DMS53 treated with DMSO at 0.1 percent for 48 hours (cell line): ENCODE data around the gene ZNF771.
"Not testable (repeated sequence)": the region's sequence is repeated elsewhere in the genome, so short reads cannot be mapped to it uniquely, and the experiment has no call there.

Source experiments
- DNase-seq: peaks from one replicate; lab custom pipeline; 2025; ENCODE audit not compliant: unreplicated experiment; lab: John Stamatoyannopoulos, UW

The ZNF771 gene

DNA sequence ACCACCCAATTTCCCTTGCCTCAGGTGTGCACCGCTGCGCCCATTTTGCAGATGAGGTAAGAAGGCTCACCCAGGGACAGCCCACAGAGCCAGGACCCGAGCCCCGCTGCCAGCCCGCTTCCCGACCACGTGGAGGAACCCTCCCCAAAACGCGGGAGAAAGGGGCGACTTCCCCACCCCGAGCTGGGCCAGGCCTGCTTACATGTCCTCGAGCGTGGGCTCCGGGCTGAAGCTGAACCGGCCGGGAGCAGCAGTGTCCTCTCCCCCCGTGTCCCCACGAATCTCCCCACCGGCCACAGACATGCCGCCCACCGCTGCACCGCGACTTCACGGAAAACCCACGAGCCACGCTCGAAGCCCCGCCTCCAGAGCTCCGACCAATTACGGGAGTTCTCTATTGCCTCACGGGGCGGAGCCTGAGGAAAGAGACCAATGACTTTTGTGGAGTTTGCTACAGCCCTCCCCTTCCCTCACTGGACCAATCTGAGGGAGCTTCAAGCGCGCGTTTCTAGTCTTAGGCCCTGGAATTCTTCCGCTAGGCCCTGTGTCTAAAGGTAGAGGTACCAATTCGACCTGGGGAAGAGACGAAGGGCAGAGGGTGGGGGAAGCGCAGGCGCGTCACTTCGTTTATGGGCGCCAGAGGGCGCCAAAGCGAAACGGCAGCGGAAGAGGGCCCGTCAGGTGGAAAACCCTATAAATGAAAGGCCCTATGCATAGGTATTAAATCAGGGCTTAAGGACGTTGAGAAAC is 22.4 kb downstream of the ZNF771 start, which contains the start of gene DCTPP1:
Gene DCTPP1 (minus strand): TSS at position 353 of the 750 bp plus-strand sequence. CDS start 50 bp downstream, at position 303.
- peak; percentile 99 for DNase-seq

DNA sequence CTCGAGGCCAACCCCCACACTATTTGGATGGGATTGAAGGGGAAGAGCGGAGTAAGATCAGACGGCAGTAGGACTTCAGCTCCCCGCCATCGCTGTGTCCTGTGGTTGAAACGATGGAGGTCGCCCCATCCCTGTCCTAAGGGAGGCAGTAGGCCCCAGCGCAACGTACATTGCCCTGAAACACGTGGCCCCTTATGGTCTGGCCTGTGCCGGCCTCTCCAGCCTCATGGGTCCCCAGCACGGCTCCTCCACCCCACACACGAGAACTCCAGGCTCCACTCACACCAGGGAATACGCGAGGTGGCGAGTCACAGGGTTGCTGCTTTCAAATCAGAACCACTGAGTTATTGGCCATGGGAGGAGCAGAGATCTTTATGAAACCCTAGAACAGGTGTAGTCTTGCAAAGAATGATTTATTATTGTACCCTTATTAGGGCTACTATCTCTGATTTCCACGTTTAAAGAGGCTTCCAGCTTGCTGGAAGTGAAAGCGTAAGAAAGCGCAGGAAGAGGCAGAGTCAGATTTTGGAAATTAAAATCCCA is 23.1 kb downstream of the ZNF771 start:
- DNase-seq = no peak

DNA sequence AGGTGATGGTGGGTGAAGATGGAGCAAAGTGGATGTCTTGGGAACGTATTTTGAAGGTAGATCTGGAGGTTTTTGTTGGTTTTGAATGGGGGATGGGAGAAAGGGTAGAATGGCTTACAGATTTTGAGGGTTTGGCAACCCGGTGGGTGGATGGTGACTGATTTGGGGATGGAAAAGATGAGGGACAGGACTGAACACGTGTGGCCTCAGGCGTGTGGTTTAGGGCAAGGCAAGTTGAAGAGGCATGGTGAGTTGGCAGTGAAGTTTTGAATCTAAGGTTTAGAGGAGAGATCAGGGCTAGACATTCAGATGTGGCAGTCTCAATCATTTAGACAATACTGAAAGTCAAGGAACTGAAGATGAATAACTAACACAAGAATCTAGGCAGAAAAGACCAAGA is 27.4 kb downstream of the ZNF771 start:
- no peak for DNase-seq

DNA sequence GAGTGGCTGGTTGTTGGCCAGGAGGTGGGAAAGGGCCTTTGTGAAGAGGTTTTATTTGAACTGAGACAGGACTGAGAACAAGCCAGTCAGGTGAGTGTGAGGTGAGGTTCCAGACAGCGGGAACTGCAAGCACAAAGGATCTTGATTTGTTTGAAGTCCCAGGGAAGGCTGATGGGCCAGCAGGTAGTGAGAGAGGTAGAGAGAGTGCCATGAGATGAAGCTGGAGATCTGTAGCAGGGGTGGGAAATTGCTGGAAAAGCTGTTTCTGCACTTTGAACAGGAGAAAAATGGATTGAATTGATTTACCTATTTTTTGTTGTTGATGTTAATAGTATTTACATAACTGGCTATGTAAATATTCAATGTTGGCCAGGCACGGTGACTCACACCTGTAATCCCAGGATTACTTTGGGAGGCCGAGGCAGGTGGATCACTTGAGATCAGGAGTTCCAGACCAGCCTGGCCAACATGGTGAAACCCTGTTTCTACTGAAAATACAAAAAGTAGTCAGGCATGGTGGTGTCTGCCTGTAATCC is 30.2 kb downstream of the ZNF771 start:
- peak; percentile 98 for DNase-seq

DNA sequence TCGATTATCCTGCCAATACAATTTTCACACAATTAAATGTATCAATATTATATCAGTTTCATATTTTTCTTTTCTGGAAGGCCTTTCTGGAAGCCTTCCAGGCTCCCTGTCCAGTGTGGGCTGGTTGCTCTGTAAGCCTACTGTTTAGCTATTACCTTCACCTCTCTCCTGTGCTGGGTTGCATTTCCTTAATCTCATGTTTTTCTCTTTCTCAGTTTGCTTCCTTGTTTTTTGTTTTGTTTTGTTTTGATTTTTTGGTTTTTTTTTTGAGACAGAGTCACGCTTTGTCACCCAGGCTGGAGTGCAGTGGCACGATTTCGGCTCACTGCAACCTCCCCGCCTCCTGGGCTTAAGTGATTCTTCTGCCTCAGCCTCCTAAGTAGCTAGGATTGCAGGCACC is 31.4 kb downstream of the ZNF771 start:
- DNase-seq = no peak

DNA sequence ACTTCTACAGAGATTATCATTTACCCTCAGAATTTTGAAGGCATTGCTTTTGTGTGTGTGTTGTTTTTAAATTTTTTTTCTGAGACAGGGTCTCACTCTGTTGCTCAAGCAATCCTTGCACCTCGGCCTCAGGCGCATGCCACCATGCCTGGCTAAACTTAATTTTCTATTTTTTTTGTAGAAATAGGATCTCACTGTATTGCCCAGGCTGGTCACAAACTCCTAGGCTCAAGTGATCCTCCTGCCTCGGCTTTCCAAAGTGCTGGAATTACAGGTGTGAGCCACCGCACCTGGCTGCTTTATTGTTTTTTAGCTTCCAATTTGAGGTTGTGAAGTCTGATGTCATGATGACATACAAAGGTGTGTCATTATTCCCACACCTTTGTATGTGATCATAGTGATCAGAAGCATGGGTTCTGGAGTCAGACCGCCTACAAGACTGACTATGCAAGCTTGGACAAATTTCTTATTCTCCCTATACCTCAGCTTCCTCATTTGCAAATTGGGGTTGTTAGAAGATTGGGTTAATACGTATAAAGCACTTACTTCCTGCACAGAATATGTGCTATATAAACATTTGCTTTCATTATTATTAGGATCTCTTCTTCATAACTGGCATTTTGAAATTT is 32.4 kb downstream of the ZNF771 start:
- no peak for DNase-seq

DNA sequence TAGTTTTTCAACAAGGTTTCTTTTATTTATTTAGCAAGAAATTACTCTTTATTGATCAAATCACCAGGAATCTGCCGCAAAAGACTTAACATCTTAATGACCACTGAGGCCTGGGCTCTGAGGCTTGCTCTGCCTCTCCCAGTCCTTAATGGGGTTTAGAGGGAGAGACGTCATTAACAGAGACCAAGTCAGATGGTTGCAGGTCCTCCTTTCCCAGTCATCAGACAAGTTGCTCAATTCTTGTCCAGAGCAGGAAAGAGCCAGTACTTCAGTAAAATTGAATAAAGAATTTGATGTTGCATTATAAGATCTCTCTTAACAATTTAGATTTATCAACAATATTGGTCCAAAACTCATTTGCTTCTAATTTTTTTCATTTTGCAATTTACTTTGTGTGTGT is 36.2 kb downstream of the ZNF771 start:
- no peak for DNase-seq

DNA sequence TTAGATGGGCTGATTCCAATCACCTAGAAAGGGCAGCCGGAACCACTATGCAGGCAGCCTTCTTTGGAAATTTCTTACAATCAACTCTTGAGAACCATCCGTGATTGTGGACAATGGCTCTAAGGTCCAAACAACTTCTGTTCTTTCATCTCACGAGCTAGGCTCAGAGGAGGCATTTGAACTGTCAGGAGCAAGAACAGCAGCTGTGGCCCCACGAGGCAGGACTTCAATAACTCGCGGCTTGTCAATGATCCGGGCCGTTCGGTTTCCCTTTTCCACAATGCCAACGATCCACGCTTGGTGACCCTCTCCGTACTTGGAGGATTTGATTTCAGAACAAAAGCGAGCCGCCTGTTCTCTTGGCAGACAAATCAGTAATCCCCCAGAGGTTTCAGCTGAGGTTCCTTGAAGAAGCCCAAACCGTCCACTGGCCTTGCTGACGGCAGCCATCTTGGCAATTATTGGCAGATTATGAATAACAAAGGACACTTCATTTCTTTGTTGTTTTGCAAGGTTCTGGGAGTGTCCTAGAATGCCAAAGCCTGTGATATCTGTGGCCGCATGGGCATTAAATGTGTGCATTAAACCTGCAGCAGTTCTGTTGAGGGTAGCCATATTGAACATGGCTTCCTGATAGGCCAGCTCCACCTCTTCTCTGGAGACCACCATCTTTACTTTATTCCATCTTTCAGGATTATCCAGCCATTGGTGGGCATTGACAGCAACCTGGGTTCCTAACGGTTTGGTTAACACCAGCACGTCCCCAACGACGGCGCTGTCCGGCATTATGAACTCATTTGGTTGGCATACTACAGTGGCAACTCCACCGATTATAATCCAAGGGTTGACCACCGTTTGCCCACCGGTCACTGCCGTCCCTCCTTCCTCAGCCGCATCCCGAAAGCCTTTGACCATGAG is 37.1 kb downstream of the ZNF771 start:
- DNase-seq = no peak

DNA sequence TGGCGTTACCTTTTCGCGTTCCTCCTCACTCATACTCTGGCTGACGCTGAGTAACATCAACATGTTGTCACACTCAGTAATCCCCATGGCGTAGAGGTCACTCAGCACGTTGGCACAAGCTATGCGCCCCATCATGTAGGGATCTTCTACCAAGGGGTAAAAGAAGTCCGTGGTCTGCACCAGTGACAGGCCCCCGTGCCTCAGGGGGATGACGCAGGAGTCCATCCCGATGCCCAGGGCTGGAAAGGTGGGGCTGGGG is 37.7 kb downstream of the ZNF771 start:
- DNase-seq = no peak

DNA sequence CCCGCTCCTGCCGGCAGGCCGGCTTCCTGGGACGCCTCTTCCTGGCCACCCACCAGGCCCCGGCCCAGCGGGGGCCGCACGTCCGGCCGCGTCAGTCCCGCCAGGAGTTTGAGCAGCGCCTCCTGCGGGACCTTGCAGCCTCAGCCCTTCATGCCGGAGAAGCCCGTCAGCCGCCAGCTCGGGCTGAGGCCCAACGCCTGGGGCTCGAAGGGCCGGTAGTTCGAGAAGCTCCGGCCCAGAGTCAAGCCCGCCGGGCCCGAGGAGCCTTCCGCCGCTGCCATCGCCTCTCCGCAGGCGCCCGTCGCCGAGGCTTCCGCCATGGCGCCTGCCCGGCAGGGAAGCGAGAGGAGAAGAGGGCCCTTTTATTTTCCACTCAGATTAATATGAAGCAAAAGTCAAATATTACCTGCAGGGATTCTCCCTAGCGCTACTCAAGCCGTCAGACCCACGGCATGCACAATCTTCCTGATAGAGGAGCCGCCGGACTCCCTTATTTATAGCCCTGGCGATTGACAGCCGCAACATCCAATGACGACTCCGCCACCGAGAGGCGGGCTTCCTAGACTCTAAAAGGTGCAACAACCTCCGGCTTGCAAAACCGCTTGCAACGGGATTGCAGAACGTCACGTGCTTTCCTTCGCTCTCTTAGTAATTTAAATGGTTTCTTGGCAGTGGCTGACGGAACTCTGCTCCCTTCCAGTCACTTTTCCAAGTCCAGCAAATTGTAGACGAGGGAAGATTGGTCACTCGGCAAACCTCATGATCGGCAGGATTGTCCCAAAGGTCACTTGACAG is 38.2 kb downstream of the ZNF771 start, which contains the start of gene SEPHS2:
Gene SEPHS2 (minus strand): TSS at position 467 of the 795 bp plus-strand sequence. CDS start 147 bp downstream, at position 320.
- DNase-seq = peak; percentile 96

DNA sequence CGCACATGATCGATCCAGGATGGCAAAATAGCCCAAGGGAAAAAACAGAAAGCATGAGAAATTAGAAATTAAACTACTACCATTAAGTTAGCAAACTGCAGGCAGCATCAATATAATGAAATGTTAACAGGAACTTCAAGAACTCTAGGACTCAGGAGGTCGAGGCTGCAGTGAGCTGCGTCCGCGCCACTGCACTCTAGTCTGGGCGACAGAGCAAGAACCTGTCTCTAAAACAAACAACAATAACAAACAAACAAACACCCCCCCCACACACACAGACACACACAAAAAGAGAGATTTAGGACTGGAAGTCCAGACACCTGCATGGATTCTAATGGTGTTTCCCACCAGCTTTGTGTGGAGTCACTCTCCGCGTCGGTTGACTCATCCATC is 38.8 kb downstream of the ZNF771 start:
- no peak for DNase-seq

DNA sequence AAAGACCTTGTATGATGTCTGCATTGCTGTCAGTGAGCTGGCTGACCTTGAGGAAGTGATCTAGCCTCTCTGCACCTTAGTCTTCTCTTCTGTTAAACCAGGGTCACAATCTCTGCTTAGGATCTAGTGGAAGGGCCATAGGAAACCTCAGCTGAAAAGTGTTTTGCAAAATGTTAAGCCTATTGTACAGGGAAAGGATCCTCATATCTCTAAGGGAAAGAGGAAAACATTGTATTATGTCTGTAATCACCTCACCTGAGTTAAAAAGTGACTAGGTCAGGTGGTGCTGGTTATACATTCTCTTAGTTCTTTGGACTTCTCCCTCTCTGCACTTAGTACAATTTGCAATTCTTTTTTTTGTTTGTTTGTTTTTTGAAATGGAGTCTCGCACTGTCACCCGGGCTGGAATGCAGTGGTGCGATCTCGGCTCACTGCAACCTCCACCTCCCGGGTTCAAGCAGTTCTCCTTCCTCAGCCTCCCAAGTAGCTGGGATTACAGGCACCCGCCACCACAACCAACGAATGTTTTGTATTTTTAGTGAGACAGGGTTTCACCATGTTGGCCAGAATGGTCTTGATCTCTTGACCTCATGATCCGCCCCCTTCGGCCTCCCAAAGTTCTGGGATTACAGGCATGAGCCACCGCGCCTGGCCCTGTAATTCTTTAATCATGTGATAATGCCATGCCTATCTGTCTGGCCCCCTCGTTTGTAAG is 40.3 kb downstream of the ZNF771 start:
- DNase-seq = no peak

DNA sequence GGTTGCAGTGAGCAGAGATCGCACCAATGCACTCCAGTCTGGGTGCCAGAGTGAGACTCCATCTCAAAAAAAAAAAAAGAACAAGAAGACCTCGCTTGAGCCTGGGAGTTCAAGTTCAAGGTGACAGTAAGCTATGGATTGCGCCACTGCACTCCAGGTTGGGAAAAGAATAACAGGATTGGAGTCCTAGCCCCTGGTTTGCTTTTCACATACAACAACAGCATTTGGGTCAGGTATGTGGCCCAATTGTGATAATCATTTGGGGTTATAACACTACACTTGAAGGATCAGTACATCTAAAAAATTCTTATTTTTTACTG is 41.7 kb downstream of the ZNF771 start:
- DNase-seq = no peak

DNA sequence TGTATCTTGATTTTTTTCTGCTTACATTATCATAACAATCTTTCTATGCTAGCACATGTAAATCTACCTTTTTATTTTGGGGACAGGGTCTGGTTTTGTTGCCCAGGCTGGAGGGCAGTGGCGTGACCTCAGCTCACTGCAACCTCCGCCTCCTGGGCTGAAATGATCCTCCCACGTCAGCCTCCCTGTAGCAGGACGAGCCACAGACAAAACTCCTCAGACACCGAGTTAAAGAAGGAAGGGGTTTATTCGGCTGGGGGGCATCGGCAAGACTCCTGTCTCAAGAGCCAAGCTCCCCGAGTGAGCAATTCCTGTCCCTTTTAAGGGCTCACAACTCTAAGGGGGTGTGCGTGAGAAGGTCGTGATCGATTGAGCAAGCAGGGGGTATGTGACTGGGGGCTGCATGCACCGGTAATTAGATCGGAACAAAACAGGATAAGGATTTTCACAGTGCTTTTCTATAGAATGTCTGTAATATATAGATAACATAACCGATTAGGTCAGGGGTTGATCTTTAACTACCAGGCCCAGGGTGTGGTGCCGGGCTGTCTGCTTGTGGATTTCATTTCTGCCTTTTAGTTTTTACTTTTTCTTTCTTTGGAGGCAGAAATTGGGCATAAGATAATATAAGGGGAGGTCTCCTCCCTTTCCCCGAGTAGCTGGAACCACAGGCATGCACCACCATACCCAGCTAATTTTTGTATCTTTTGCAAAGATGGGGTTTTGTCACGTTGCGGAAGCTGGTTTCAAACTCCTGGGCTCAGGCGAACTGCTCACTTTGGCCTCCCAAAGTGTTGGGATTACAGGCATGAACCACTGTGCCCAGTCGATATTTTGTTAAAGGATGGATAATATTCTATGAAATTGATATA is 45.5 kb downstream of the ZNF771 start:
- not testable (repeated sequence) for DNase-seq

DNA sequence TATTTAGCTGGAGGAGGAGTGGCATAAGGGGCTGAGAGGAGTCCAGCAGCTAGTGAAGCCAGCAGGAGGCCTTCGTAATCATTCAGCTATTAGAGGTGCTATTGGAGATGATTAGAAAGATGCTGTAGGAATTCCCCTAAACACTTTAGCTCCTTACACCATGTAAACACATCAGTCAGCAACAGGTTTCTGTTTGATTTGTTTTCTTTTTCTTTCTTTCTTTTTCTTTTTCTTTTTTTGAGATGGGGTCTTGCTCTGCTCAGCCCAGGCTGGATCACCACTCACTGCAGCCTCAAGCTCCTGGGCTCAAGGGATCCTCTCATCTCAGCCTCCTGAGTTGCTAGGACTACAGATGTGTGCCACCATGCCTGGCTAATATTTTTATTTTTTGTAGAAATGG is 48.9 kb downstream of the ZNF771 start:
- DNase-seq = no peak

DNA sequence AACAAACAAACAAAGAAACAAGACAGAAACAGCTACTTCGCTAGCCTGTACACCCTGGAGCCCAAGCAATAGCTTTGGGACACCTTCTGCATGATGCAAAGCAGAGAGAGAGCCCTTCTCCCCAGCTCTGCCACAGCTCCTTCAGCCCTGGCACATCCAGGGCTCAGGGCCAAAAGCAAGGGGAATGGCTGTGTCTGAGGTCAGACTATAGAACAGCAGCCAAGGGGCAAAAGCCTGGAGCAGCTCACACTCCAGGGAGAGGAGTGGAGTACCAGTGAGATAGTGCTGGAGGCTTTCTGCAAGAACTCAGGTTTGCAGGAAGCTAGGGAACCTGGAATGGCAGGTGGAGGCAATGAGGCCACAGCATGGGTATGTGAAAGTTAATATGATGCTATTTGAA is 49.9 kb downstream of the ZNF771 start:
- DNase-seq = no peak

DNA sequence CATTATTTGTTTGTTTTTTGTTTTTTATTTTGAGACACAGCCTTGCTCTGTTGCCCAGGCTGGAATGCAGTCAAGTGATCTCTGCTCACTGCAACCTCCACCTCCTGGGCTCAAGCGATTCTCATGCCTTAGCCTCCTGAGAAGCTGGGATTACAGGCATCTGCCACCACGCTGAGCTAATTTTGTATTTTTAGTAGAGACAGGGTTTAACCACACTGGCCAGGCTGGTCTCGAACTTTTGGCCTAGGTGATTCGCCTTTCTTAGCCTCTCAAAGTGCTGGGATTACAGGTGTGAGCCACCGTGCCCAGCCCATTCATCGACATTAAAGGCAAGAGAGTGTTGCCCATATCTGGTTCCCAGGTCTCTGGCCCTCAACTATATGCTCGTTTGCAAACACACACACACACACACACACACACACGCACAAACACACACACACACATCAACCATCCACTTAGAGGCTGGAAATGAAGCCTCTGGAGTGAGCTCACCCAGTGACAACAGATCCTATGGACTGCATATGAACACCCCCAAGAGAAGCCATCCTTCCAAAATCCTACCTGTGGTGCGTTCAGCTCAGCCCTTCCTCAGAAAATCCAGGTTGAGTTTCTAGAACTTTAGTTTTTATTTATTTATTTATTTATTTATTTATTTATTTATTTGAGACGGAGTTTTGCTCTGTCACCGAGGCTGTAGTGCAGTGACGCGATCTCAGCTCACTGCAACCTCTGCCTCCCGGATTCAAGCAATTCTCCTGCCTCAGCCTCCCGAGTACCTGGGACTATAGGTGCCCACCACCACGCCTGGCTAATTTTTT is 50.5 kb downstream of the ZNF771 start:
- no peak for DNase-seq
